Keratinocyte (primary cell): Measurements from ENCODE around the gene ZNF423. TPM values are rescaled to one million over a fixed set of nuclear protein-coding genes. Genes with fewer than 3 reads are reported as not detected.
A peak's percentile ranks its signal among the peaks of the same experiment; 100 is the strongest.

ENCODE experiments used
- DNase-seq: peaks from one replicate; pipeline ENCODE4 v3.0.0-alpha.2; 2011; ENCODE audit warnings: low read depth, missing footprints, low spot score
- FAIRE-seq: peaks from 2 replicates; lab custom pipeline; 2011; peaks lifted over from hg19 to GRCh38; lab: Jason Lieb, UNC
- H2AFZ ChIP-seq: 2 replicates; pipeline ENCODE4 v1.6.0; 2012; ENCODE audit warnings: low read length, control low read depth, inconsistent platforms; ENCODE audit not compliant: control insufficient read depth
- H3K27ac ChIP-seq: 2 replicates; pipeline ENCODE4 v1.5.1; 2011; ENCODE audit warnings: low read length; ENCODE audit not compliant: control insufficient read depth, insufficient read depth
- H3K27me3 ChIP-seq: 3 replicates; pipeline ENCODE4 v1.6.0; 2011; ENCODE audit warnings: low read length; ENCODE audit not compliant: control insufficient read depth, insufficient read depth; ENCODE audit errors: extremely low read depth
- H3K36me3 ChIP-seq, 2 experiments: 2 replicates in 1 of 2; 3 replicates in 1 of 2; pipeline ENCODE4 v1.5.1; 2011; ENCODE audit warnings: low read length in 2 of 2, mild to moderate bottlenecking in 1 of 2; ENCODE audit not compliant: control insufficient read depth in 2 of 2, insufficient read depth in 2 of 2; ENCODE audit errors: extremely low read depth in 1 of 2
- H3K4me1 ChIP-seq: 3 replicates; pipeline ENCODE4 v1.5.1; 2011; ENCODE audit warnings: low read length; ENCODE audit not compliant: control insufficient read depth, insufficient read depth; ENCODE audit errors: extremely low read depth
- H3K4me2 ChIP-seq: 3 replicates; pipeline ENCODE4 v1.6.0; 2011; ENCODE audit warnings: low read depth, low read length; ENCODE audit not compliant: control insufficient read depth, insufficient read depth; ENCODE audit errors: extremely low read depth
- H3K4me3 ChIP-seq, 3 experiments: fragments of 200-600 bp in 1 of 3; sonication (generic) in 1 of 3; 2 replicates in 2 of 3; 3 replicates in 1 of 3; pipeline ENCODE4 v1.5.1; 2011 to 2016; ENCODE audit warnings: low read length in 3 of 3, mild to moderate bottlenecking in 3 of 3, control low read depth in 2 of 3, inconsistent platforms in 1 of 3, low read depth in 1 of 3, mixed read lengths in 1 of 3, mixed run types in 1 of 3, moderate library complexity in 1 of 3; ENCODE audit not compliant: control insufficient read depth in 2 of 3, insufficient read depth in 2 of 3; ENCODE audit errors: extremely low read depth in 1 of 3
- H3K79me2 ChIP-seq: 2 replicates; pipeline ENCODE4 v1.6.0; 2012; ENCODE audit warnings: low read length; ENCODE audit not compliant: control insufficient read depth, insufficient read depth
- H3K9ac ChIP-seq: 3 replicates; pipeline ENCODE4 v1.6.0; 2011; ENCODE audit warnings: low read length; ENCODE audit not compliant: control insufficient read depth, insufficient read depth; ENCODE audit errors: extremely low read depth
- H3K9me1 ChIP-seq: 3 replicates; pipeline ENCODE4 v1.6.0; 2011; ENCODE audit warnings: low read length; ENCODE audit not compliant: control insufficient read depth, insufficient read depth; ENCODE audit errors: extremely low read depth
- H3K9me3 ChIP-seq: 2 replicates; pipeline ENCODE4 v1.5.1; 2012; ENCODE audit warnings: low read depth, low read length; ENCODE audit not compliant: control insufficient read depth
- H4K20me1 ChIP-seq: 3 replicates; pipeline ENCODE4 v1.6.0; 2011; ENCODE audit warnings: low read length; ENCODE audit not compliant: control insufficient read depth, insufficient read depth; ENCODE audit errors: extremely low read depth
- CTCF ChIP-seq, 3 experiments: IDR thresholded peaks in 1 of 3; conservative IDR thresholded peaks in 1 of 3; optimal IDR thresholded peaks in 1 of 3; 2 replicates in 2 of 3; 3 replicates in 1 of 3; pipeline versions ENCODE3 to v1.5.1; 2011; ENCODE audit warnings: low read length in 3 of 3, mild to moderate bottlenecking in 3 of 3, moderate library complexity in 2 of 3, control low read depth in 1 of 3, inconsistent platforms in 1 of 3; ENCODE audit not compliant: insufficient read depth in 2 of 3; ENCODE audit errors: extremely low read depth in 1 of 3
- EZH2 ChIP-seq: IDR thresholded peaks from one replicate; pipeline ENCODE4 v1.6.1; 2012; ENCODE audit warnings: inconsistent platforms, mild to moderate bottlenecking, low read length, moderate library complexity
- dilution Hi-C: fragments of 300-500 bp; cut with MboI; formaldehyde crosslinking; loops from one replicate; pipeline ENCODE4 v1.7.0; 2020; ENCODE audit warnings: low sequenced_read_pairs; ENCODE audit not compliant: extremely low pct_ligation_motif_present
- polyA plus RNA-seq, 5 experiments: library from polyadenylated mRNA; depleted of rRNA in 3 of 5; stranded (reverse) in 3 of 5; stranded (forward) in 1 of 5; unstranded in 1 of 5; fragments of >200 nt; gene quantifications; 1 replicate in 1 of 5; 2 replicates in 3 of 5; 3 replicates in 1 of 5; pipeline versions ENCODE4 v1.2.1 to v1.2.3, GENCODE V29; 2011 to 2012; ENCODE audit warnings: missing spikeins in 2 of 5, low read depth in 1 of 5, low replicate concordance in 1 of 5

The ZNF423 gene
- polyA plus RNA-seq, 1 donor (not counting 4 experiments of a cell fraction or from before 2014, with no cell fraction given): 0.05 TPM

GRCh38 chr16:49491771-49492761, 363.8 kb downstream of the ZNF423 start:
- Histone ChIP-seq H3K9me1 (no peaks in the 10 kb centered on the region), H3K79me2 (no peaks in the 10 kb centered on the region), H3K4me2 (peak overlapping the region; percentile 25), H3K27me3 (peaks cover 19% of the 10 kb centered on the region), H3K4me3 (no peak overlapping the region), H2AFZ (peak overlapping the region; percentile 6), H3K9me3 (no peaks in the 10 kb centered on the region), H3K36me3 (no peaks in the 10 kb centered on the region), H3K4me1 (no peaks in the 10 kb centered on the region), H4K20me1 (no peaks in the 10 kb centered on the region), H3K9ac (no peak overlapping the region), H3K27ac (no peak overlapping the region)
- no peak for TF ChIP-seq EZH2
- peak; percentile 45 to 80 (median 70) for TF ChIP-seq CTCF (optimal IDR thresholded peaks at IDR 0.05 in 1 of 3, IDR thresholded peaks at IDR 0.05 in 1 of 3, conservative IDR thresholded peaks at IDR 0.05 in 1 of 3; ENCODE audit: extremely low read depth in 1 of 3, insufficient read depth in 2 of 3, low read length in 3 of 3)
- no peak for FAIRE-seq
- dilution Hi-C loops: no loop called here
- no peak for DNase-seq

- Histone ChIP-seq H3K27ac (no peak overlapping the region), H3K4me3 (no peak overlapping the region), H3K27me3 (peaks cover 19% of the 10 kb centered on the region), H3K9ac (no peak overlapping the region), H3K9me3 (no peaks in the 10 kb centered on the region), H3K79me2 (no peaks in the 10 kb centered on the region), H3K4me2 (peak overlapping the region; percentile 25), H3K9me1 (no peaks in the 10 kb centered on the region), H3K36me3 (no peaks in the 10 kb centered on the region), H2AFZ (no peak overlapping the region), H3K4me1 (no peaks in the 10 kb centered on the region), H4K20me1 (no peaks in the 10 kb centered on the region)
- dilution Hi-C loops: no loop called here
- DNase-seq (no peak), FAIRE-seq (no peak)
- TF ChIP-seq CTCF (optimal IDR thresholded peaks at IDR 0.05 in 1 of 3, IDR thresholded peaks at IDR 0.05 in 1 of 3, conservative IDR thresholded peaks at IDR 0.05 in 1 of 3; ENCODE audit: extremely low read depth in 1 of 3, insufficient read depth in 2 of 3, low read length in 3 of 3) (no peak), EZH2 (no peak)
Observed at GRCh38 chr16:49491106-49491670, 364.7 kb downstream of the ZNF423 start.
